HG03097 (cell line): Measurements from ENCODE around the gene SUGCT.
"Not testable (repeated sequence)": the region's sequence is repeated elsewhere in the genome, so short reads cannot be mapped to it uniquely, and the experiment has no call there.

Experiments used
- ATAC-seq: cut with Tn5 transposase; IDR thresholded peaks from one replicate; pipeline ENCODE4 v1.9.1; 2021; ENCODE audit not compliant: unreplicated experiment, low FRiP score

SUGCT gene

DNA sequence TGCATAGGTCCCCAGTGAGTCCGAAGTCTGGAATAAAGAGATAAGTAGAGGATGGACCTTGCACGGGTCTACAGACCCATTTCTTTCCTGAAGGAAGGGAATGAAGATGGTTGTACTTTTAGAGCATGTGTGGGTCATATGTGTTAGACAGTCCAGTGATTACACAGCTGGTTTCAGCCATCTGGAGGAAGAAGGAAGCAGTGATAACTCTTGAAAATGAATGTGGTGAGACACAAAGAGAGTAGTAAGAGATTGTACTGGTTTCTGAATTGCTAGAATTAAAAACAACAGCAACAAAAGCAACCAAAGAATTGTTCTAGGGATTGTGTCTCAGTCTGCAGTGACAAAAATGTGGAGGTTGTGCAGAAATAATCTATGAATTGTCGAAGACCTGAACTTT, 258.9 kb downstream of the SUGCT start:
- ATAC-seq, result no peak

DNA sequence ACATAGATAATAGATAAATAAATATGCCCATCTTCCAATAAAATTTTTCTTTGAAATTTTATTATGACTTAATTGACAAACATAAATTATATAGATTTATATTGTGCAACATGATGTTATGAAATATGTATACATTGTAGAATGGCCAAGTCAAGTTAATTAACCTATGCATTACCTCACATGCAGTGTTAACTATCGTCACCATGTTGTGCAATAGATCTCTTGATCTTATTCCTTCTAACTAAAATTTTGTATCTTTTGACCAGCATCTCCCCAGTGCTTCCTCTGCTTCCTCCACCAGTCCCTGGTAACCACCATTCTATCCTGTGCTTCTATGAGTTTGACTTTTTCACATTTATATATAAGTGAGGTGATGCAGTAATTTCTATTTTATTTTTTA, 259.6 kb downstream of the SUGCT start:
- no peak for ATAC-seq

DNA sequence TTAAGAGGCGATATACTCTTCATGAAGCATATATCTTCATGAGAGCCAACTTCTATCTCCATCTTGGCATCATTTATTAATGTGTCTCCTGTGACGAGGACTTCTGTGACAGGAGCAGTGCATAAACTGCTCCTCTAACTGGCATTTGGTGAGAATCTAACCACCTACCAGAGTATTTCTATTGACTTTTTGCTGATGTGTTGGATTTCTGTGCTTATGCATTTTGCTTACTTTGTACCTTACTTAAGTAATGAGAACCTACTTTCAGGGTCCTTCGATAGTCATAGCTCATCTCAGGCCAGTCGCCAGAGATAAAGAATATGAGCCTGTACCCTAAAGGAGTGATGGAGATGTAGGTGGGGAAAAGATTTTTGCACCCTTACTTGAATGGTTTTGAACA, 265.7 kb downstream of the SUGCT start:
- ATAC-seq, result no peak

DNA sequence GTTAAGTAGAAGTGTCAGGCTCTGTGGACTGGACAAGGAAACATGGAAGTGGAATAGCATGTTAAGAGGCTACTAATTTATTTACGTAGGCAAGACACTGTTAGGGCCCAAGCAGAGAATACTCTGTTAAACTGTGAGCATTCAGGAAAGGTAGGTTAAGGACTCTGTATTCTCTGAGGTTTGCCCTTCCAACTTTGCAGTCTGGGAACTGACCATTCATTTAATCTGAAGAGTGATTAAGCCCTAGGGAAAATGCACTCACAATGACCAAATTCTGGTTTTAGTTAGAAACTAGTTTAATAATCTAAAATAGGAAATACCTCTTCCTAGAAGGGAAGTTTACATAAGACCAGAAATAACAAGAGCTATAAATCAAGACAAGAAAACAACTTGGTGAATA, 266.6 kb downstream of the SUGCT start:
- no peak for ATAC-seq

DNA sequence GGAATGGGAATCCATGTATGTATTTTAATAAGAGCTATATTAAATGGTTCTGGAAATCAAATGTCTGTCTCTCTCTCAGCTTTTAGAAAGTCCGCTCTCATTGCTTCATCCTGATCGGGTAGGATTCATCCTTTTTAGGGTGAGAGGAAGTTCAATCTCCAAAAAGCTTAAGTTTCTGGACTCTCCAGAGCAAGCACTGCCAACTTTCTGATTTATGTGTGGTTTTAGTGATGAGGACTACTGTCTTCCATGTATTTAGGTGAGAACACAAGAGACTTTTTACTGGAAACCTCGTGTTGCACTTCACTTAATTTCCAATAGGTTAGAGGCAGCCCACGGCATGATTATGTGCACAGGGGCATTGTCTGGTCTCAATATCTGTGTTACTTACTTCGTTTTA, 267.9 kb downstream of the SUGCT start:
- ATAC-seq, result no peak

DNA sequence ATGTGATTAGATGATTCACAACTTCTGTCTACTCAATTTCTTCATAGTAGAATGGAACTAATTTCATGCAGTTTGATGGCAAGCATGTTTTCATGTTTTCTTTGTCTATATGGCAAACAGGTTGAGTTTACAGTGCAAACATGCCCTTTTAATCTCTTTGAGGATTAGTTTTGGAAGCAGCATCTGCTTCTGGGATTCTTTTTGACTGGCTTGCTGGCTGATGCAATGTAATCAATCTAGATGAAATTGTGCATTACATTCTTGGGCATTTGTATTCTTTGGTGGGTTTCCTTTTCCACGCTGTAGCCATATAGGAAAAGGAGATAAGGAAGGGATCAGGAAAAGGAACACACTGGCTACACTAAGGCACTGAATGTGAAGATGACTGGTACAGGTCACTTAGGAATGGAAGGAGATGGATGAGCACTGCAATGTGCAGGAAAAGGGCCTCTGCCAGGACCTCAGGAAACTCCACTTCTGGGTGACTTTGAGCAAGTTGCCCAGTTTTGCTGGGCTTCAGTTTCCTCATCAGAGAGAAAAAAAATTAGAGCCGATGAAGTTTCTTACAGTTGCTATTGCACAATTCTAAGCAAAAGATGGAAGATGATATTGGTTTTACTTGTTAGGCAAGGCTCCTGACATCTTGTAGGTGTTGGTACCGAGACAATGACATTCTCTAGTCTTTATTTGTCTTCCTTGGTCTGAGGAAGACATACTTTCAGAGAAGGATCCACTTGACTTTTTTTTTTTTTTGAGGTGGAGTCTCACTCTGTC, 269.1 kb downstream of the SUGCT start:
- no peak for ATAC-seq

DNA sequence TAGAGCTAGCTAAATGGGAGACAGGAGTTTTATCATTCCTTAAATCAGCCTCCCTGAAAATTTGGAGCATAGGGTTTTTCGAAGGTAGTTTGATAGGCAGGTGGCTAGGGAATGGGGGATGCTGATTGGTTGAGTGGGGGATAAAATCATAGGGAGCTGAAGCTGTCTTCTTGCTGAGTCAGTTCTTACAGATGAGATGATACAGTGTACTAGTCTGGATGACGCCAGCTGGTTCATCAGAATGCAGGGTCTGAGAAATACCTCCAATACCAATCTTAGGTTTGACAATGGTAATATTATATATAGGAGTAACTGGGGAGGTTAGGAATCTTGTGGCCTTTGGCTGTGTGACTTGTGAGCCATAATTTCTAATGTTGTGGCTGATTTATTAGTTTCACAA, 271.2 kb downstream of the SUGCT start:
- ATAC-seq, result no peak

DNA sequence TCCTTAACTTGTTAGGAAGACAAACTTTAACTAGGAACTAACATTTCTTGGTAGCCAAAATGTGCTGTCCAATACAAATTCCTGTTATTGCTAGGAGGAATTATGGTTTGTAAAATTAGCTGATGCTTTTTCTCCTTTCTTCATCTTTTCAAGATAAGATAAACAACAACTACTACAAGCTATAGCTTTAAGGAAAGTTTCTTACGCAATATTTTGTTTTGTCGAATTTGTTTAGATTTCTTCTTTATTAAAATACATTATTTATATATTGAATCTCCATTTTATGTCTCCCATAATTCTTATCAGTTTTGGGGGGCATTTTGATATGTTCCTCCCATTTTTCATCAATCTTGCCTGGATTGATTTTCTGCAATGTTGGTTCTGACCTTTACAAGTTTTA, 277.5 kb downstream of the SUGCT start:
- no peak for ATAC-seq

DNA sequence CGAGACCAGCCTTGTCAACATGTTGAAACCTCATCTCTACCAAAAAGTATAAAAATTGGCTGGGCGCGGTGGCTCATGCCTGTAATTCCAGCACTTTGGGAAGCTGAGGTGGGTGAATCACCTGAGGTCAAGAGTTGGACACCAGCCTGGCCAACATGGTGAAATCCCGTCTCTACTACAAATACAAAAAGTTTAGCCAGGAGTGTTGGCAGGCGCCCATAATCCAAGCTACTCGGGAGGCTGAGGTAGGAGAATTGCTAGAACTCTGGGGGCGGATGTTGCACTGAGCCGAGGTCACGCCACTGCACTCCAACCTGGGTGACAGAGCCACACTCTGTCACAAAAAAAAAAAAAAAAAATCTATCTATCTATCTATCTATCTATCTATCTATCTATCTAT, 279.9 kb downstream of the SUGCT start:
- ATAC-seq, result not testable (repeated sequence)

DNA sequence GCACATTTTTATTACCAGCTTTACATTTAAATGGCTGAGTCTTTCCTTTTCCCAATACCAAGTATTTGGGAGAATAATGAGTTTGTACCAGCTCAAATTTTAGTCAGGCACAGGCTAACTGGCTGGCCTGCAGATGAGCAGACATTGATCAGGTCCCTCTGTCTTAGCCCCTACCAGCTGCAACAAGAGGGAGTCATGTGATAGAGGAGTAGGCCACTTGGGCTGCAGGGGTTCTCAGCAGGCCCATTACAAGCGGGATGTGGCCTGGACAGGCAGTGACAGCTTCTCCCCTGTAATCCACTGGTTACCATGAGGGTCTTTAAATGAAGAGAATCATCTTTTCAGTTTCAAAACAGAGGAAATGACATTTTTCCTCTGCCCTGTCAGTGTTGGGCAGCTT, 283.6 kb downstream of the SUGCT start:
- ATAC-seq, result no peak

DNA sequence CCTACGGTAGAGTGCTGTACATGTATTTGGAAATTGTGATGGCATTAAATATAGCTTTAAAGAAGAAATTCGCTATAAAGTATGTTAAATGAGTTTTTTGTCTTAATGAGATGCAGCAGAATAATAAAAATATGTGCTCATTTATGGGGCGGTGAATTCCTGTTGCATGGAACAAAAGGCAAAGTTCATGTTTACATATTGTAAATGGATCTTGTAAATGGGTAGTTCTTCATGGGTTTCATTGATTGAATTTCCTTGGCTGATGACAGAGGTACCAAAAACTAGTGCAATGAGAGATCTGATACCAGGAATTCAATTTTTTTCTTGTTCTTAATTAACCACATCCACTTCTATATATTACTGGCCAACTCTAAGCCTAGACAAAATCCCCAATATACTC, 284.2 kb downstream of the SUGCT start:
- ATAC-seq, result no peak

DNA sequence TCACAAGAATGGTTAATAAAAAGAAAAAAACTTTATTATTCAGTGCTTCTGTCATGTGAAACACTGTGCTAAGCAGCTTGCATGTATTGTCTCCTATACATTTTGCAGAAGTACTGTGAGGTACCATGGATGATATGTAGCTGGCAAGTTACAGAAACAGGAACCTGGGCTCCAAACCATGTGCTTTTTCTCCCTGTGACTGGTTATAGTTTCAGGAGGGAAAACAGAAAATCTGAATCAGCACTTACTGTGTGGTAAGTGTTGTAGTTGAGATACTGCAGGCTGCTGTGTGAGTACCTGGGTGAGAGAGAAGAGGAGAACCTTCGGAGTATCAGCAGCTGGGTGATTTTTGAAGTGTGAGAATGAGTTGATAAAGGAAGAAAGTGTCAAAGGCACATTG, 285.0 kb downstream of the SUGCT start:
- ATAC-seq, result no peak

DNA sequence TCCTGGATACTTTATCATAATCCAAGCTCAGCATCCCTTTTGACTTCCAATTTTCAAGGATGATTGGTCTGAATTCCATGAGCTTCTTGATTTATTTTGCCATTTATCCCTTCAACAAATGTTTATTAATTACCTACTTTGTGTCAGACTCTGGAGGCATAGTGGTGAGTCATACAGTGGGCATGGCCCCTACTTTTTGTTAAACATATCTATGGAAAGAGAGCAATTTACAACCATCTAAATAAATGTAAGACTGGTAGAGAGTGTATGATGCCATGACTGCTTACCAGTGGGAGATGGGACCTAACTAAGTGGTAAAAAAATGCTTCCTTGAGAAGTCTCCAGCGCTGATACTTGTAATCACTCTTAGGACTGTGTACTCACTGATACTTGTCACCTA, 286.6 kb downstream of the SUGCT start:
- no peak for ATAC-seq

DNA sequence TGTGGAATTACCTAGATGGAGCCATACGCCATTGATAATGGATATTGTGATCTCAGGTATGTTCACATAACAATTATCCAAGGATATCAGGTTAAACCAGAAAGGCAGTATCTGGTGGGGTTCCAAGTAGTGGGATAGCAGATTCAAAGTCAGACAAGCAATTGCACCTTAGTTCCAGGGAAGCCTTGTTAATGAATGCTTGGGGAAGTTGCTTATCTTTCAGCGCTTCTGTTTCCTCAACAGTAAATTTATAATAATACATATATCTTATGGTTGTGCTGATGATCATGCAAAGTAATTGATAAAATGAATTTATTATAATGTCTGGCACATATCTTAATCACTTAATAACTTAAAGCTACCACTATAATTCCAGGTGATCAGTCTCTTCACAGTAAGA, 290.9 kb downstream of the SUGCT start:
- no peak for ATAC-seq

DNA sequence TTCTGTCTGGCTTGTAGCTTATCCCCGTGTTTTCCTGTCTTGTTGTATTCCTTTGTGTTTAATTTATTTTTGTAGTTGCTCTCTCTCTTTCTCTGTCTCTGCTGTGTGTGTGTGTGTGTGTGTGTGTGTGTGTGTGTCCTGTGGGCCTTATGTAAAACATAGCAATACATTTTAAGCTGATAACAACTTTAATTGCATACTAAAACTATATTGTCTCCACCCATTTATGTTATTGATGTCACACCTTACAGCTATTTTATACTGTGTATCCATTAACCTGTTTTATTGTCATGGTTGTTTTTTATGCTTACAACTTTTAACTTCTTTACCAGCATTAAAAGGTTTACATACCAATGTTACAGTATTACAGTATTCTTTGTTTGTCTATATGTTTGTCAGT, 293.6 kb downstream of the SUGCT start:
- no peak for ATAC-seq

DNA sequence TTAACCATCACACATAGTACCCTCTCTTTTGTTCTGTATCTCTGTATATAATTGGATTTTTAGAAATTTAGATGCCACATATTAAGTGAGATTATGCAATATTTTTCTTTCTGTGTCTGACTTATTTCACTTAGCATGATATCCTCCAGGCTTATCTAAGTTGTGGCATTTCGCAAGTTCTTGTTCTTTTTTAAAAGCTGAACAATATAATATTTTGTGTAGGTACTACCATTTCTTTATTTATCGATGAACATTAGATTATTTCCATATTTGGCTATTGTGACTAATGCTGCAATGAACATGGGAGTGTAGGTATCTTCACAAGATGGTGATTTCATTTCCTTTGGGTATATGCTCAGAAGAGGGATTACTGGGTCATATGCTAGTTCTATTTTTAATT, 295.0 kb downstream of the SUGCT start:
- ATAC-seq, result no peak

DNA sequence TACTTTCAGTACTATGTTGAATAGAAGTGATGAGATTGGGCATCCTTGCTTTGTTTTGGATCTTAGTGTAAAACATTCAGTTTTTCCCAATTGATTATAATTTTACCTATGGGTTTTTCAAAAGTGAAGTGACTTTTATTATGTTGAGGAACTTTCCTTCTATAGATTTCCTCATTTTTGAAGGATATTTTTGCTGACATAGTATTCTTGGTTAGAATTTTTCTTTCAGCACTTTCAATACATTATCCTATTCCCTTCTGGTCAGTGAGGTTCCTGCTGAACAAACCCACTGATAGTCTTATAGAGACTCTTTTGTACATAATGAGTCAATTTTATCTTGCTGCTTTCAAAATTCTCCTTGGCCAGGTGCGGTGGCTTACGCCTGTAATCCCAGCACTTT, 297.2 kb downstream of the SUGCT start:
- ATAC-seq, result no peak

DNA sequence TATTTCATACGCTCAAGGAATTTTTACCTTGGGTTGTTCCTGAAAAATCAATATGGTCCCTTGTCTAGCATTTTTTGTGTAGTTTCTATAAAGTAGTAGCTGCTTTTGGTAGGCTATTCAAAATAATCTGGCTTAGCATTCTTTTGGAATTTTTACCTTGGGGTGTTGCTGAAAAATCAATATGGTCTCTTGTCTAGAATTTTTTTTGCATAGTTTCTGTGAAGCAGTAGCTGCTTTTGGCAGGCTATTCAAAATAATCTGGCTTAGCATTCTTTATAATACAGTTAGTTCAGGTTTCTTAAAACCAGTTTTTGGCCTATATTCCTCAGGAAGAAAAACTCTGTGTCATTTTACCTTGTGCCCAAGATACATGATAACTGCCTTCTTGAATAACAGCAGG, 301.9 kb downstream of the SUGCT start:
- no peak for ATAC-seq

DNA sequence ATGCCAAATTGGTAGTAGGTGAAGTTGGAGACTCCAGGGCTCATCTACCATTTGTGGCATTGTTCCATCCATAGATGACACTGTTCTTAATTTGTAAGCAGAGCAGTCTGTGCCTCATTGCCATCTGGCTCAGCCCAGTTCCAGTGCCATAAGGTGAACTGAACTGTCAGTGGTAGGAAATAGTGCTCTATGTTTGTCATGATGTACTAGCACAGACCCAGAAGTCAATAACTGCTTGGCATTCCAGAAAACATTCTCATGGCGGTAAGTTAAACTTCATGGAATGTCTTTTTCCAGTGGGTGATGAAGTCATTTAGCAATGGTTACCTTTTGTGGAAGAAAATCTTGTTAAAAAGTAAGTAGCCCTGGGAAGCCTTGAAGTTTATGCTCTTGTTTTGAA, 302.7 kb downstream of the SUGCT start:
- no peak for ATAC-seq

DNA sequence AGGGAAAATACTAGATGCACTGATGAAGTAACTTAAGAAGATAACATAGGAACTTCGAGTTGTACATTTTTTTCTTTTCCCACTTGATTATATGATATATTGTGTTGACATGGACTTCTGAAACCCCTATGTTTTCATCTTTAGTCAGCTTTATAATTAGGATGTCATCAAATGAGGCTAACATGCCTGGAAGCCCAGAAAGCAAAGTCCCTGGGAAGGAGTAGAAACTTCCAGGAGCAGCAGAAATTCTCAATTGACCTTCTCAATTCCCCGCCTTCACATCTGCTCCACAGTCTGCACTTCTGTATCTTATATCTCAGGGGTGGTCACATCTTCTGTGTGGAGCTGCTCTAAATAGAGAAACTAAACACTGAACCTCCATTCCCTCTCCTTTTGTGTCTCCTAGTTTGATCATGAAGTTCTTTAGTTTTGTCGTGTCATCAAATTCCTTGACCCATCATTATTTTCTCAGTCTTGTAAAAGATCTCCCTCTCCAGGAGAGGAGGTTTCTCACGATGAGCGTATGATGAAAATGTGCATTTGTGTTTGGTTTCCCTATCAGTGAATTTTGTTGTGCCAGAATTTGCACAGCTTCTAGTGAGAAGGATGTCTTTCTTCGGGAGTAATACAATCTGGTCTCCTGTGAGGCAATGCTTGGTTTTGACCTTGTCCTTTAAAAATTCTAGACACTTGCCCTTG, 303.3 kb downstream of the SUGCT start:
- ATAC-seq, result no peak

DNA sequence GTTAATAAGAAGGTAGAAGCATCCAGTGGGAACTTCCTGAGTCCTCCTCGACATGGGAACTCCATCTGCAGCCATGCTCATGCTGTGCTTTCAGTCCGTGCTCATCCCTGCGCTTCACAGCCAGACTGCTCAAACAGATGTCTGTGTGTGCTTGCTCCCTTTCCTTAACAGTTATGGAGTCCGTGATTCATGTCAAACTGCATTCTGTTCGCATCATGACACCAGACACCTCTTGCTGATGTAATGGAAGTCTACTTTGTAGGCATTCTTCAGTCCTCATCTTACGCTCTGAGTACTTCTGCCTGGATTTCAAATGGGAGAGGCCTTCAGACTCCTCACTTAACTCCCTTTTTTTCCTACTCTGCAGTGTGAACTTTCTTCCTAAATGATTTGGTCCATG, 304.9 kb downstream of the SUGCT start:
- ATAC-seq, result no peak

DNA sequence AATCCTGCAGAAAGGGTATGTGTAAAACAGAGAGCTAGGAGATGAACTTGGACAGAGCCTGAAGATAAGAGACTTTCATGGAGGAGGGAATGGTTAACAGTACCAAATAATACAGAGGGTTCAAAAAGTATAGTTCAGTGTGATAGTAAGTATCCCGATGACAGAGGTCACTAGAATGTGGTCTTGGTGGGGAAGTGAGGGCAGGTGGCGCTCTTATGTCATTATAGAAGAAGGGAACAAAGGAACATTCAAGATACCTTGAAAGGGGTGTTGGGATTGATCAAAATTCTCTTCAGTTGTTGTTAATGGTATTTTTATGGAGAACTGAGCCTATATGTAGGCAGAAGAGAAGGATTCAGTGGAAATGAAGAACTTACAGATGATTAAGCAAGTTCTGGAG, 312.5 kb downstream of the SUGCT start:
- ATAC-seq, result no peak
